GF-D8 (cell line): ENCODE results near the gene PPP1R9A.

Experiments
- DNase-seq: peaks from one replicate; lab custom pipeline; 2025; lab: John Stamatoyannopoulos, UW

The PPP1R9A gene

DNA sequence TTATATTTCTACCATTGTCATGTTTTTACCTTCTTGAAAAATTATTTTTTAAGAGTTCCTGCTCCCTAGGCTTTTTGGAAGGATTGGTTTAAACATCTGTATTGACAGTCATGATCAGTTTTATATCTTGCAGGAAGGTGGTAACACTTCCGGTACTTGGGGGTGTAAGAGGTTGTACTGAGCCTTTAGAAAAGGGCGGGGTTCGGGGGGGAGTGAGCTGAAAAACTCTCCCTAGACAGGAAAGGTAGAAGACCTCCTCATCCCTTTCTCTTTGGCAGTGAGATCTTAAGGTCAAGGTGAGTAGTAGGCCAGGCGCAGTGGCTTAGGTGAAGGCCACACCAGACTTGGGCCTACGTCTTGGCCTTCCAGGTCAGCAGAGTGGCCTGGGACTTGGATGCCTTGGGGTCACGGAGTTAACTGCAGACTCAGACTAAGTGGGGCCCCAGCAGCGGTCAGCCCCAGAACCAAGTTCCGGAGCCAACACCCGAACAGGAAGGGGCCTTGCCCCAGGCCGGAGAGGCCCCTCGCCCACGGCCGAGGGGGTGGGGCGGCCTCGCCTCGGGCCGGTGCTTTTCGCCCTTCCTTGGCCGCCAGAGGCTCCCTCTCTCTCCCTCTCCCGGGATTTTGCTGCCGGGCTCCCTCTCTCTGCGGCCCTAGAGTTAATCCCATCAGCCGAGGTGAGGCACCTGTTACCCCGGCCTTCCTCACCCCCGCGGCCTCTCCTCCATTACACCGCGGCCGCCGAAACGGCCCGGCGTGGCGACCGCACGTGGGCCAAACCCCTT lies at the start of gene PPP1R9A:
Gene PPP1R9A (plus strand): TSS at position 569 of the 785 bp plus-strand sequence. CDS start 2,520 bp downstream, outside the sequence.
- no peak for DNase-seq

DNA sequence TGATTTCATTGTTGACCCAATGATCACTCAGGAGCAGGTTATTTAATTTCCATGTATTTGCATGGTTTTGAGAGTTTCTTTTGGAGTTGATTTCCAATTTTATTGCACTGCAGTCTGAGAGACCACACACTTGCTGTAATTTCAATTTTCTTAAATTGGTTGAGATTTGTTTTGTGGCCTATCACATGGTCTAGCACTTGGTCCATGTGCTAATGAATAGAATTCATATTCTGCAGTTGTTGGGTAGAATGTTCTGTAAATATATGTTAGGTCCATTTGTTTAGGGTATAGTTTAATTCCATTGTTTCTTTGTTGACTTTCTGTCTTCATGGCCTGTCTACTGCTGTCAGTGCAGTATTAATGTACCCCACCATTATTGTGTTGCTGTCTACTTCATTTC lies 36.3 kb upstream of the PPP1R9A start:
- no peak for DNase-seq

DNA sequence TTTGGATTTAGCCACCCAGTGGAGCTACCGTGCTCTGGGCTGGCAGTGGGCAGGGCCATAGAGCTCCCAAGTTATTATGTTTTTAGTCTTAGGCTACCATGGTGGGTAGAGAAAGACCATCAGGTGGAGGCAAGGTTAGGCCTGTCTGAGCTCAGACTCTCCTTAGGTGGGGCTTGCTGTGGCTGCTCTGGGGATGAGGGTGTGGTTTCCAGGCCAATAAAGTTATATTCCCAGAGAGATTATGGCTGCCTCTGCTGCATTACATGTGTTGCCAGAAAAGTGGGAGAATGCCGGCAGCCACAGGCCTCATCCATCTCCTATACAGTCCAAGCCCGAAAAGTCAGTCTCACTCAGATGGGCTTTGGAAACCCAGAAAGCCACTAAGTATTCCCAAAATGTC lies 34.2 kb upstream of the PPP1R9A start:
- no peak for DNase-seq

DNA sequence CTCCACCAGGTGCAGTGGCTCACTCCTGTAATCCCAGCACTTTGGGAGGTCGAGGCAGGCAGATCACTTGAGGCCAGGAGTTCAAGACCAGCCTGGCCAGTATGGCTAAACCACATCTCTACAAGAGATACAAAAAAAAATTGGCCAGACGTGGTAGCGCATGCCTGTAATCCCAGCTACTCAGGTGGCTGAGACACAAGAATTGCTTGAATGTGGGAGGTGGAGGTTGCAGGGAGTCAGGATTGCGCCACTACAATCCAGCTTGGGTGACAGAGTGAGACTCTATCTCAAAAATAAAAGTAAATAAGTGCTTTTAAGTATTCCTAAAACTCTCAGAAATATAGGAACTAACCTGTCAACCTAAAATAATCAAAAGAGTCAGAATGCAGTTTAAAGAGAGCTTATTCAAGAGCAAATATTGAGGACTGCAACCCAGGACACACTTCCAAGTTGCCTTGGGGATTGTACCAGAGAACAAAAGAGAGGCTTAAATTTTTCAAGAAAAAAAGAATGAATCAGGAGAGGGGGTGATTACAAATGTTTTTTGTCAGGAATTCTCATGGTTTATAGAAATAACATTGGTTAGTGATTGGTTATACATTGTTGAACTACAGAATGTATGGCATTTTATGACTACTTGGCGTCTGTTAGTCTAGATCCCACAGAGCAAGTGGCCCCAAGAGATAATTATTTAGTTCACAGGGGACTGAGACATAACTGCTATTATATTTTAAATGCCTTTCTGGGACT lies 33.2 kb upstream of the PPP1R9A start:
- DNase-seq = no peak

DNA sequence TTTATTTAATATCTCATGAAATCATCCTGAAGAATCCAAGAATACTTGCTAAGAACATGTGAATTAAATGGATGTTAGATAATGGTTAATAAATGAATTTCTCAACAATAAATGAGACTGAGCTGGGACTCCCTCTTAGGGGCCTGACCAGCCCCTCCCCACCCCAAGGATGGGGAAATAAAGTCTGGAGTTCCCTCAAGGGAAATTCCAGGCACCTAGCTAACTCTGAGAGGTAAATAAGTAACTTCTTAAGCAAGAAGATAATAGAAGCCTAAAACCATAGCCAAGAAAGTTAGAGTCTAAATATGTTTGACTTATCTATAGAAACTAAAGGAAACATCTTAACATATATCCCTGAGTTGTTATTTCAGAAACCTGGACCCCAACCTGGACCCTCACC lies 32.2 kb upstream of the PPP1R9A start:
- no peak for DNase-seq

DNA sequence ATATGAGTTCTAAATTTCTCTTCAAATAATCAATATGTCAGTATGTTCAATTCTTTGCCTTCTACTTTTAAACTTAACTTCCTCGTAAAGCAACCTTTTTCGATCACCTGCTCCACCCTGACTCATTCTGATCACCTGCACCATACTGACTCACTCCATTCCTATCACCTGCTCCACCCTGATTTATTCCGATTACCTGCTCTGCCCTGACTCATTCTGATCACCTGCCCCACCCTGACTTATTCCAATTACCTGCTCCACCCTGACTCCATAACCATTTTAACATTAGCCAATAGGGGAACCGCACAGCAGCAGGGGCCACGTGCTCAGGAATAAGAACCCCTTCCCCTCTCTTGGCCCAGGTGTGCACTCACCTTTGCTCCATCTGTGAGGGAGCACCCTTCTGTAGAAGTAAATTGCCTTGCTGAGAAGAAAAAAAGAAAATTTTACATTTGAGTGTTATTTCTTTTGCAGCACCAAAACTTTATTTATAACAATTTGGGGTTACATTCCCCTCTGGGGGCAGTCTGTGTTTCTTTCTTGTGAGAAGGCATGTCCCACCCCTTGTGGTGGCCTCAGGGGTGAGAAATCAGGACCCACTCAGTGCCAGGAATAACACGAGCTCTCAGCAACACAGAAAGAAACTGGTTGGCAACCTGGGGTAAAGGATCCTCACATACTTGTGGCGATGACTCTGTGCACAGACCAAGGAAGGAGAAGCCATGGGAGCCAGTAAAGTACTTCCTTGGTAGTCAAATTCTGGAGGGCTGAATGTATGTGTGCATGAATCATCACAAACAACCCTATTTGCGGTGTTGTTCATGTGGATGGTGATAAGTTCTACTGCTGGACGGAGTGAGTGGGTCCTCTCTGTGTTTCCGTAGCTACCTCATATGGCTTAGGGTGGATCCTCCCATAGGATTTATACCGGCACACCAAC lies 29.4 kb upstream of the PPP1R9A start:
- no peak for DNase-seq

DNA sequence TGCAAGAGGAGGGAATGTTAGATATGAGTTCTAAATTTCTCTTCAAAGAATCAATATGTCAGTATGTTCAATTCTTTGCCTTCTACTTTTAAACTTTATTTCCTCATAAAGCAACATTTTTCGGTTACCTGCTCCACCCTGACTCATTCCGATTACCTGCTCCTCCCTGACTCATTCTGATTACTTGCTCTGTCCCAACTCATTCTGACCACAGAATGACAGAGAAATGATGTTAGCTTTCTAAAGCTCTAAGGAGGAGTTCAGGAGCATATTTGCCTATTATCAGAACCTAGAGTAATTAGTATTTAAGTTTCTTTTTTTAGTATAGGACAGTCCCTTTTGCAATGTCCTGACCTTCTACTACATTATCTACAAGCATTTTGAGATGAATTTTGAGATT lies 24.5 kb upstream of the PPP1R9A start:
- no peak for DNase-seq

DNA sequence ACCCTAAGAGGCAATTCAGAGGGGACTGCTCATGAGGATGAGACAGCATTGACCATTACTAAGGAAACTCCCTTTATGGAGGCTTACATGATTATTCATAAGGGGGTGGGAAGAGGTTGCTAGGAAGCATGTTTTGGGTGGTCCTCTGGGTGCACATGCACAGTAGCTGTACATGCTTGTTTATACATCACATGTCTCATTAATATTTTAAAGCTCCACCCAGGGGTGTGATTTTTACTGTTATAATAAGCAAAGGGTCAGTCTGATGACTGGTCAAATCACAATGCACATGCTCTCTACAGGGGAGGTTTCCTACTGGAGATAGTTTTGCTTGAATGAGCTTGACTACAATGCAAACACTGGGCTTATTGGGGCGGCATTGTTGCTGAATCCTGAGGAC lies 23.8 kb upstream of the PPP1R9A start:
- DNase-seq = no peak

DNA sequence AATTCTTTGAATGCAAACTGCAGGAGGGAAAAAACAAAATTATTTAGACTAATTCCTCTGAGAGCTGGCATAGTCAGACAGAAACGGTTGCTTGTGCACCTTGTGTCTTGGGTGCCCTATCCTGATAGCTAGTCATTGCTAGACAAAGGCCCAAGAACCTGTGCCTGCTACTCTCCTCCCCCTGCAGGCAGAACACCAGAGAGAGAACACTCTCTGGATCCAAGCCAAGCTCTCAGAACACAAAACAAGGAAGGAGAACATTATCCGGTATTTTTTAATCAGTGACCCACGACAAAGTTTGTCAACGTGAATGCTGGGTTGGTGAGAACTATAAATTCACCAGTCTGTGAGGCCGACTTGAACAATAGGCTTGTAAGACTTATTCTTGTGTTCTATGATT lies 18.8 kb upstream of the PPP1R9A start:
- DNase-seq = no peak

DNA sequence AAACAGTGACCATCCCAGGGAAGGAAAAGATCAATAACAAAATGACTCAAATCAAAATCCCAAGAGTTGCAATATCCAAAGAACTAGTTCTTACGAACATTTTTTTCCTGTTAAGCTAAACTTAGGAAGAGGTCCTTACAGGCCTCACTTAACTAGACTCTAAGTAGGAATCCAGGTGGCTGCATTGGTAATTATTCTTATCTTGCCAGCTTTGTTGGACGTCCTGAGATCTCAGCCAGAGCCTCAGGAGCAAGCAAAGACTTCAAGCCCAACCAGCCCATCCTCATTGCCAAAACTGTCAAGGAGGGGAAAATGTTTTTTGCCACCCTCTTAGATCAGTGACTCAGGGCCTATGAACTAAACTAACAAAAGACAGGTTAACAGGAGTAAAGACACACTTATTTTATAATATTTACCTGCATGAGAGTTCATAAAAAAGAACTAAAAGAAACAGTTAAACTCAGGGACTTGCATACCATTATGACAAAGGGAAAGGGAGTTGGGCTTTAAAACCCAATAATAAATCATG lies 18.3 kb upstream of the PPP1R9A start:
- DNase-seq = no peak

DNA sequence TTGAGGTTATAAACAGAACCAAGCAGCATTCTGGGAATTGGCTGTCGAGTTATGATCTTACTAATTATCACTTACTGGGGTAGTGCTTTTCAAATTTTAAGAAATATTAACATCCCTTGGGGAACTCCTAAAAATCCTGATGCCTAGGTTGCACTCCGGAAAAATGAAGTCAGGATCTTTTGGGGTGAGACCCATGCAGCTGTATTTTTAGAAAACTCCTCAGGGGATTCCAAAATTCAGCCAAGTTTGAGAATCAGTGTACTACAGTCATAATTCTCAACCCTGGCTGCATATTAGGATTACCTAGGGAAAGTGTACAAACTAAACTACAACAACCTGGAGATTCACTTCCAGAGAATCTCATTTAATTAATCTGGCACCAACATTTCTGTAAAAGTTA lies 17.2 kb upstream of the PPP1R9A start:
- no peak for DNase-seq

DNA sequence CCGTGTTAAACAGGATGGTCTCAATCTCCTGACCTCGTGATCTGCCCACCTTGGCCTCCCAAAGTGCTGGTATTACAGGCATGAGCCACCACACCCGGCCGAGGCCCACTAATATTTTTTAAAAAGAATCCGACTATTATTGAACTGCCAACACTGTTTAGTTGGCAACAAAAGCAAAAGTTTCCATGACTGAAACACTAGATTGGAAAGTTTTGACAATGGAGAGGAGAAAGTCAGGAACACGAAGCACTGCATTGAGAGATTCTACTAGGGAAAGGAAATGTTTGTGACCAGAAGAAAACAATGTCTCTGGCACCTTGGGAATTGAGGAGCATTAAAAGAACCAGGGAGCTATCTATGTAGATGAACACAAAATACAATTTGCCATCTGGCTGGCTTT lies 13.7 kb upstream of the PPP1R9A start:
- no peak for DNase-seq

DNA sequence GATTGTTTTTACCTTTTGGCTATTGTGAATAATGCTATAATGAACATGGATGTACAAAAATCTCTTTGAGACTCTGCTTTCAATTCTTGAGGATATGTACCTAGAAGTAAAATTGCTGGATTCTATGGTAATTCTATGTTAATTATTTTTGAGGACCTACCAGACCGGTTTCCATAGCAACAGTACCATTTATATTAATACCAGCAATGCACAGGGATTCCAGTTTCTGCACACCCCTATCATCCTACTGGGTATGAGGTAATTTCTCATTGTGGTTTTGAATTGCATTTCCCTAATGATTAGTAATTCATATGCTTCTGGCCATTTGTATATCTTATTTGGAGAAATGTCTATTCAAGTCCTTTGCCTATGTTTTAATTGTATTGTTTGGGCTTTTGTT lies 9.9 kb upstream of the PPP1R9A start:
- no peak for DNase-seq

DNA sequence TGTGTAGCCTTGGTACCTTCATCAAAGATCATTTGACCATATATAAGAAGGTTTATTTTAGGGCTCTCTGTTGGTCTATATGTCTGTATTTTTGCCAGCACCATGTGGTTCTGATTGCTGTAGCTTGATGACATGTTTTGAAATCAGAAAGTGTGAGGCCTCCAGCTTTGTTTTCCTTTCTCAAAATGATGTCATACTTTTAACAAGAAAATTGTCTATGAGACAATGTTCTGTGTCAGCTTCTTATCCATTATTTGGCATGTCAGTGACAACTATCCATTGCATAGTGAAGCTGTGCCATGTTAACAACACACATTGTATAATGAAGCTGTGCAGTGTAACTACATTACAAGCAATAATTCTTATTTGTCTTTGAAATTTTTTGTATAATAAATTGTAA lies 9.1 kb upstream of the PPP1R9A start:
- DNase-seq = no peak

DNA sequence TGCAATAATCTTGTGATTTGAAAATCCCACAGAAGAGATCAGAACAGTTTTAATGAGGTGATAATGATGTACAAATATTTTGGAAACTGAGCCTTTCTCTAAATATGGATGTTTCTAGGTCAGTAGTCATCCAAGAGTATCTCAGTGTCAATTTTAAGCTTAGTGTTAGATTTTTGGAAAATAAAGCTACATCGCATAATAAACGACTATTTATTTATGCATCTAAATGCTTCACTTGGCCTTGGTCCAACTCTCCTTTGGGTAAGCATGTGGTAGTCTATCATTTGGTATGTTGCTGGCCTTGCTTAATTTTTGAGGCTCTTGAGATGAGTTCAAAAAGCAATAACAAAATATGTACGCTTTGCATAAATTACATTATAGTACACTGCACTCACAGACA lies 5.4 kb upstream of the PPP1R9A start:
- DNase-seq = no peak

DNA sequence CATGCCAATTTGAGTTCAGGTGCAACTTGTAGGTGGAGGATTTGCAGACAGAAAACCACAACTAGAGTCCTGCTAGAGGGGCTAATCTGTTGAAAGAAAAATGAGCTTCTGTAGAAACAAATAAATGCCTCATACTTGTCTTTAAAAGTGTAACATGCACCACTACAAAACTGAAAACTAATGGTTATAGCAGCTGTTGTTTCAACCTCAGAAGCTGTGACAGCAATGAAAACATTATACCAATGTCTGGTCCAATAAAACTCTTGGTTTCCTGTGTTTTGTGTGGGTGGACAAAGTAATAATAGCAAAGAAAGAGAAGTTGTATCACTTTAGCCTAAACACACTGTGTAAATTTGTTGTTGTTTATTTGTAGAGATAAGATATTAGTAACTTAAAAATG lies 3.4 kb upstream of the PPP1R9A start:
- no peak for DNase-seq

DNA sequence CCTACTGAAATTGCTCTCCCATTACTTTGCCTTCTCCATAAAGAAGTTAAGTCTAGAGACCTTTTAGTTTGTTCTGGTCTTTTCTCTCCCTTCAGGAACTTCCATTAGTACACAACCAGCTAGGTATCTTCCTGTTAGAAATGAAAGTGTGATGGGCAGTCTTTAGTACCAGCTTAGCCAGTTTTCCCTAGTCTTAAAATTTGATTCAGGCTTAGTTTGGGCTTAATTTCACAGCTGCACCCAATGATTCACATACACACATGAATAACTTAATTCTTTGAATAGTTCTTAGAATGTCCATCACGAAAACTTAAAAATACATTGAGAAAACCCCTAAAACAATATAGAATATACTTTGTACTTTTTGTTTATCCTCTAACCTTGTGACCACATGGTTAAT lies 2.4 kb upstream of the PPP1R9A start:
- DNase-seq = no peak

DNA sequence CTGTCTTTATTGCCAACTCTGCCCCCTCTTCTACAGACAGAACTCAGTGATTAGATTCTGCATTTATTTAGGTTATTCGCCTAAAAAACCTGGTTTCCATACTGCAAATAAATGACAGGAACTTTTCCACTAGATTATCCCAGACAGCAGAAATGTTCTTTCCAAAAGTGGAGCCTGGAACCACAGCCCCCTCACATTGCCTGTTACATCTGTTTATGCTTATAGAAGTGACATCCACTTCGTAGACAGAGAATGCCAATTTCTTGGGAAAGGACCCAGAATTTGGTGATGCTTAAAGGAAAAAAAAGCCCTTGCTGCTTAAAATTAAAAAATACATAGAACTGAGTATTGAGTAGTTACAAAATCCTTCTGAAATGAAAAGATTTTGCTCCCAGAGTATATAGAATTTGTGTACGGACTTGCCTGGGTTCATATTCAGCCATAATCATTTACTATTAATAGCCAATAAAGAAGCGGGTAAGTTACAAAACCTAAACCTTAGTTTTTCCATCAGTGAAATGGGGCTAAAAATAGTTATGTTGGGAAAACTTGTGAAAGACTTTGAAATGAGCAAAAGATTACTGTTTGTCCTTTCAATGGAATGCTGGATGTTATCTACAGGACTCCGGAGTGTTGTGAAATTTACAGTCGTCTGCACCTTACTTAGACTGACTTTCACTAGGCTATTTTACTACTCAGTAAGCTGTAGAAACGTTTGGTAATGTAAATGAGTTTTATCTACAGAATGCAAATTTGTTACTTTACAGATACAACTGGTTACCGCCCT lies 1.1 kb upstream of the PPP1R9A start:
- no peak for DNase-seq

DNA sequence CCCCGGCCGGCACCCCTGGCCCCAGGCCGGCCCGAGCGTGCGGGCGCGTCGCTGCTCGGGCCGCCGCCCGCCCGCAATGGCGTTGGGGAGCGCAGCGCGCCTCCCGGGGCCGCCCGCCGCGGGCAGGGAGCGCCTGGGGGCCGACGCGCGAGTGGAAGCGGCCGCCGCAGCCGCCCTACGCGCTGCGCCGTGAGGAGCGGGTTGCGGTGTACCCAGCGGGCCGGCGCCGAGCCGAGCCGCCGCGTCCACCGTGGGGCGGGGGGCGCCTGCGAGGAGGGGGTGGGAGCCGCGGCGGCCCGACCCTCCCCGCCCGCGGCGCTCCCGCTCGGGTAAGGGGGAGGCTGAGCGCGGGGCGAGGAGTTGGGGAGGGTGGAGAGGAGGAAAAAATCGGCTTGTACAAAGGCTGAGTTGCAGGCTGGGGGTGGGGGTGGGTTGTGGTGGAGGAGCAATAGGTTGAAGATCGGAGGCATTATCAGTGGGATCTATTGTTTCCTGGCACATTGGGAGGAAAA lies 473 bp downstream of the PPP1R9A start:
- no peak for DNase-seq

DNA sequence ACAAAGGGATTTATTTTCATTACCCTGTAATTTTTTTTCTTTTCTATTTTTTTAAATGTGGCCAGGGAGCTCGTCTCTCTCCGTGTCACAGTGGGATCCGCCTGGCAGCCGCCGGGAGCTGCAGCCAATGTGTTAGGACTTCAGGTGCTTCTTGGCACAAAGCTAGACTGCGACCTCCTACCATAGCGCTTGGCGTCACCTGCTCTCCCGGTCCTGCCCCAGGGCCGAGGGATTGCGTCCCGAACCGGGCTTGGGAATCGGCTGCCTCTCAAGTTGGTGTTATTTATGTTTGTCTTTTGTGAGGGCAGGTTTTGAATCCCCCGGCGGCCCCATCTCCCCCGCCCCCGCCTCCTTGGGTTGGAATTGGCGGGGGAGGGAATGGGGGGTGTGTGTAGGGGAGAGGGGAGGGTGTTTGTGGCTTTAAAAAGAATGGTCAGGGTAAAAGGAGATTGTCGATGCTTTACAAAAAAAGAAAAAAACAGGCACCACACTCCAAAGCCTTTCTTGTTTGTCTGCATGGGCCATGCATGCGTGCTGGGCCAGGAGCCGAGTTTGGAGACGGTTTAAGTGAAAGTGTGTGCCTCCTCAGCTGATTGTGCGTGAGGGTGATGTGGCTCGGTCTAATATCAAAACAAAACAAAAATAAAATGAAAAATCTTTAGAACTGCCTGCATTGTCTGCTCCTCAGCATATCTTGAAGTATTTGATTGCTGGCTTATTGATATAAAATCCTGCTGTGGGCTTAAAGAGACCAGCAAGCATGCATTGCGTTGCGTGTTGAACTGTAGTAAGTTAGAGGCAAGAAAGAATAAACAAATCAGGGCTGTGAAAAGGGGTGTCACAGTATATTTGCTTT lies 1.2 kb downstream of the PPP1R9A start:
- DNase-seq = no peak

DNA sequence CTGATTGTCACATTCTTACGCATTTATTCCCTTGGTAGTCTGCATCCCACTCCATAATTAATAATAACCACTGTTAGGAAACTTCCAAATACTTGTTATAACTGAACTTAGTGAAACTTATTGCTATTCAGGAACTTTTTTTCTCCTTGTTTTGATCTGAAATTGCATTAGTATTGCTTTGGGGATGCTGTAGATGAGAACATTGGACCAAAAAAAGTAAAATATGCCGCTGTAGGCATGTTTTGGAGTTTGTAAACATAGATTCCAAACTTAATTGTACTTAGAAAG lies 1.7 kb downstream of the PPP1R9A start:
- DNase-seq = no peak
